Breast epithelium (tissue), 3 donors: ENCODE results near the gene TOR1A.

Experiments used
- POLR2A ChIP-seq: fragments of 450-650 bp; IDR thresholded peaks from one replicate; pipeline ENCODE4 v1.6.1; 2016; ENCODE audit warnings: antibody characterized with exemption, mild to moderate bottlenecking, moderate library complexity
- POLR2AphosphoS5 ChIP-seq, 3 donors: sonication (generic); formaldehyde crosslinking; IDR thresholded peaks; one replicate each; pipeline ENCODE4 v1.6.1; 2017; ENCODE audit warnings: antibody characterized with exemption in 3 of 3
- TF ChIP-seq, protein P1 (sequence below), 3 donors: fragments of 450-650 bp; IDR thresholded peaks; one replicate each; pipeline ENCODE4 v1.5.1; 2016 to 2017; ENCODE audit warnings: antibody characterized with exemption in 3 of 3, mild to moderate bottlenecking in 3 of 3, moderate library complexity in 3 of 3

- TF ChIP-seq, protein P1, sequence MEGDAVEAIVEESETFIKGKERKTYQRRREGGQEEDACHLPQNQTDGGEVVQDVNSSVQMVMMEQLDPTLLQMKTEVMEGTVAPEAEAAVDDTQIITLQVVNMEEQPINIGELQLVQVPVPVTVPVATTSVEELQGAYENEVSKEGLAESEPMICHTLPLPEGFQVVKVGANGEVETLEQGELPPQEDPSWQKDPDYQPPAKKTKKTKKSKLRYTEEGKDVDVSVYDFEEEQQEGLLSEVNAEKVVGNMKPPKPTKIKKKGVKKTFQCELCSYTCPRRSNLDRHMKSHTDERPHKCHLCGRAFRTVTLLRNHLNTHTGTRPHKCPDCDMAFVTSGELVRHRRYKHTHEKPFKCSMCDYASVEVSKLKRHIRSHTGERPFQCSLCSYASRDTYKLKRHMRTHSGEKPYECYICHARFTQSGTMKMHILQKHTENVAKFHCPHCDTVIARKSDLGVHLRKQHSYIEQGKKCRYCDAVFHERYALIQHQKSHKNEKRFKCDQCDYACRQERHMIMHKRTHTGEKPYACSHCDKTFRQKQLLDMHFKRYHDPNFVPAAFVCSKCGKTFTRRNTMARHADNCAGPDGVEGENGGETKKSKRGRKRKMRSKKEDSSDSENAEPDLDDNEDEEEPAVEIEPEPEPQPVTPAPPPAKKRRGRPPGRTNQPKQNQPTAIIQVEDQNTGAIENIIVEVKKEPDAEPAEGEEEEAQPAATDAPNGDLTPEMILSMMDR (IDR thresholded peaks at IDR 0.05): no peak
- TF ChIP-seq POLR2A: no peak
- TF ChIP-seq POLR2AphosphoS5 (IDR thresholded peaks at IDR 0.05): no peak
Observed at GRCh38 chr9:129851821-129852220, 27.9 kb upstream of the TOR1A start.
